Suprapubic skin (tissue), 4 donors: ENCODE results near the gene RPS24. TPM values are rescaled to one million over a fixed set of nuclear protein-coding genes. Genes with fewer than 3 reads are reported as not detected.

Experiments
- DNase-seq, 2 donors: peaks; one replicate each; pipeline ENCODE4 v3.0.0-alpha.2; 2019; ENCODE audit warnings: low spot score in 2 of 2
- H3K27ac ChIP-seq: fragments of 200-600 bp; sonication (generic); one replicate; pipeline ENCODE4 v1.5.1; 2019
- H3K27me3 ChIP-seq: fragments of 200-600 bp; sonication (generic); one replicate; pipeline ENCODE4 v1.5.1; 2019
- H3K36me3 ChIP-seq: fragments of 200-600 bp; sonication (generic); one replicate; pipeline ENCODE4 v1.5.1; 2019
- H3K4me1 ChIP-seq: fragments of 200-600 bp; sonication (generic); one replicate; pipeline ENCODE4 v1.5.1; 2019
- H3K4me3 ChIP-seq: fragments of 200-600 bp; sonication (generic); one replicate; pipeline ENCODE4 v1.5.1; 2019; ENCODE audit warnings: mild to moderate bottlenecking
- H3K9me3 ChIP-seq: fragments of 200-600 bp; sonication (generic); one replicate; pipeline ENCODE4 v1.5.1; 2019
- EP300 ChIP-seq: sonication (generic); formaldehyde crosslinking; IDR thresholded peaks from one replicate; pipeline ENCODE4 v1.6.1; 2017; ENCODE audit warnings: antibody characterized with exemption
- POLR2A ChIP-seq, 2 donors: fragments of 450-650 bp; IDR thresholded peaks; one replicate each; pipeline ENCODE4 v1.6.1; 2017; ENCODE audit warnings: antibody characterized with exemption in 2 of 2, mild to moderate bottlenecking in 2 of 2, moderate library complexity in 2 of 2
- POLR2AphosphoS5 ChIP-seq, 3 donors: sonication (generic); formaldehyde crosslinking; IDR thresholded peaks; one replicate each; pipeline ENCODE4 v1.6.1; 2017; ENCODE audit warnings: antibody characterized with exemption in 3 of 3
- WGBS: methylation state at CpG from one replicate; pipeline ENCODE4 v1.1.5; 2018; 5-methylcytosine and 5-hydroxymethylcytosine counted together
- total RNA-seq, 4 donors: library from RNA; depleted of rRNA; stranded (reverse); fragments of >200 nt; gene quantifications; one replicate each; pipeline ENCODE4 v1.1.0, GENCODE V29; 2016
- TF ChIP-seq, protein P1 (sequence below), 2 donors: fragments of 200-600 bp in 1 of 2; fragments of 450-650 bp in 1 of 2; sonication (generic) in 1 of 2; IDR thresholded peaks; one replicate each; pipeline ENCODE4 v1.5.1; 2016 to 2019; ENCODE audit warnings: antibody characterized with exemption in 2 of 2, mild to moderate bottlenecking in 1 of 2, moderate library complexity in 1 of 2

The RPS24 gene
- total RNA-seq, 4 donors from 2014 or later = 1,912 to 3,227 (median 3,162) TPM

DNA sequence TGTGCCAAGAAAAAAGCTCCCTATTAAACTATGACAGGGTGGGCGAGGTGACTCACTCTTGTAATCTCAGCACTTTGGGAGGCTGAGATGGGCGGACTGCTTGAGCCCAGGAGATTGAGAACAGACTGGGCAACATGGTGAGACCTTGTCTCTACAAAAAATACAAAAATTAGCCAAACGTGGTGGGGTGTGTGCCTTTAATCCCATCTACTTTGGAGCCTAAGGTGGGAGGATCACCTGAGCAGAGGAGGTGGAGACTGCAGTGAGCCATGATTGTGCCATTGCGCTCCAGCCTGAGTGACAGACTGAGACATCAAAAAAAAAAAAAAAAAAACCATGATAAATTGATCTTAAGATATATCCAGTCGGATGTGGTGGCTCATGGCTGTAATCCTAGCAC lies 15.8 kb upstream of the RPS24 start:
- H3K9me3 ChIP-seq = no peaks in the 10 kb centered on the region
- 74% methylated on average over 5 of the region's 5 CpGs for WGBS
- no peak for DNase-seq
- TF ChIP-seq POLR2A (IDR thresholded peaks at IDR 0.05) = no peak
- no peak for TF ChIP-seq EP300
- TF ChIP-seq, protein P1, sequence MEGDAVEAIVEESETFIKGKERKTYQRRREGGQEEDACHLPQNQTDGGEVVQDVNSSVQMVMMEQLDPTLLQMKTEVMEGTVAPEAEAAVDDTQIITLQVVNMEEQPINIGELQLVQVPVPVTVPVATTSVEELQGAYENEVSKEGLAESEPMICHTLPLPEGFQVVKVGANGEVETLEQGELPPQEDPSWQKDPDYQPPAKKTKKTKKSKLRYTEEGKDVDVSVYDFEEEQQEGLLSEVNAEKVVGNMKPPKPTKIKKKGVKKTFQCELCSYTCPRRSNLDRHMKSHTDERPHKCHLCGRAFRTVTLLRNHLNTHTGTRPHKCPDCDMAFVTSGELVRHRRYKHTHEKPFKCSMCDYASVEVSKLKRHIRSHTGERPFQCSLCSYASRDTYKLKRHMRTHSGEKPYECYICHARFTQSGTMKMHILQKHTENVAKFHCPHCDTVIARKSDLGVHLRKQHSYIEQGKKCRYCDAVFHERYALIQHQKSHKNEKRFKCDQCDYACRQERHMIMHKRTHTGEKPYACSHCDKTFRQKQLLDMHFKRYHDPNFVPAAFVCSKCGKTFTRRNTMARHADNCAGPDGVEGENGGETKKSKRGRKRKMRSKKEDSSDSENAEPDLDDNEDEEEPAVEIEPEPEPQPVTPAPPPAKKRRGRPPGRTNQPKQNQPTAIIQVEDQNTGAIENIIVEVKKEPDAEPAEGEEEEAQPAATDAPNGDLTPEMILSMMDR (IDR thresholded peaks at IDR 0.05) = no peak
- H3K27ac ChIP-seq = no peak overlapping the region
- no peaks in the 10 kb centered on the region for H3K4me1 ChIP-seq
- no peak overlapping the region for H3K4me3 ChIP-seq
- peaks cover 99% of the 10 kb centered on the region for H3K36me3 ChIP-seq
- no peaks in the 10 kb centered on the region for H3K27me3 ChIP-seq

DNA sequence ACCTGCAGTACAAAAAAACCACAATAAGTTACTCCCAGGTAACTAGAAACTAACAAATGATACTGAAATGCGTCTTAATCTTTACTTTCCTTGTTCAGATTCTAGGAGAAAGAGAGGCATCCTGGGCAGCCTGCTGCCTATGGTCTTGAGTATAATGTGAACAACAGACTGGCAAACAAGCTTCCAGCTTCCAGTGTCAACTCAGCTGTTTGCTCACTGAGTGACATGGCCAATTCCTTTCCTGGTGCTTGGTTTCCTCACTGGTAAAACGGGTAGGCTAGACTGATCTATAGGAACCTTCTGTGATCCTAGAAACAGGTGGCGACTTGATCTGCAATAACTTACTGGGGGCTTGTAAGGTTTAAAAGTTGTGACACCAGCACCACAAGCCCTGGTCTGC lies 14.4 kb upstream of the RPS24 start:
- Histone ChIP-seq H3K4me1 (no peaks in the 10 kb centered on the region), H3K27ac (no peak overlapping the region), H3K9me3 (no peaks in the 10 kb centered on the region), H3K4me3 (no peak overlapping the region), H3K27me3 (no peaks in the 10 kb centered on the region), H3K36me3 (peaks cover 100% of the 10 kb centered on the region)
- 85% methylated on average over 3 of the region's 3 CpGs for WGBS
- TF ChIP-seq EP300 = no peak
- no peak for DNase-seq

DNA sequence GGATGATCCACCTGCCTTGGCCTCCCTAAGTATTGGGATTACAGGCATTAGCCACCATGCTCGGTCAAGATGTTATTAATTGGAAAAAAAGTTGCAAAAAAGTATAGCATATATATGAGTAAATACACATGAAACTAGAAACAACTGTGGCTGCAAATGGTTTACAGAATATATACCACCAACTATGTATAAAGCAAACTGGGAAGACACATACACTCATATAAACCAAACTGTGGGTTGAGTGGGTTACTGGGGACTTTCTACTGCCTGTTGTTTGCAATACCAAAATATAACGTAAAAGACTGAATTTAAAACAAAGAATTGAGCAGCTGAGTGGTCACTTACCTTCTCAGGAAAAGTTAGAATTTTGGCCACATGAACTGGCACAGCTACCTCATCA lies 12.5 kb upstream of the RPS24 start:
- no peaks in the 10 kb centered on the region for H3K9me3 ChIP-seq
- H3K27ac ChIP-seq = no peak overlapping the region
- no peak for DNase-seq
- H3K4me1 ChIP-seq = no peaks in the 10 kb centered on the region
- H3K27me3 ChIP-seq = no peaks in the 10 kb centered on the region
- TF ChIP-seq EP300 (no peak), POLR2A (IDR thresholded peaks at IDR 0.05) (no peak), POLR2AphosphoS5 (IDR thresholded peaks at IDR 0.05) (no peak)
- TF ChIP-seq, protein P1 (IDR thresholded peaks at IDR 0.05) = no peak
- H3K4me3 ChIP-seq = no peak overlapping the region
- 86% methylated on average over 2 of the region's 2 CpGs for WGBS
- H3K36me3 ChIP-seq = peaks cover 99% of the 10 kb centered on the region

DNA sequence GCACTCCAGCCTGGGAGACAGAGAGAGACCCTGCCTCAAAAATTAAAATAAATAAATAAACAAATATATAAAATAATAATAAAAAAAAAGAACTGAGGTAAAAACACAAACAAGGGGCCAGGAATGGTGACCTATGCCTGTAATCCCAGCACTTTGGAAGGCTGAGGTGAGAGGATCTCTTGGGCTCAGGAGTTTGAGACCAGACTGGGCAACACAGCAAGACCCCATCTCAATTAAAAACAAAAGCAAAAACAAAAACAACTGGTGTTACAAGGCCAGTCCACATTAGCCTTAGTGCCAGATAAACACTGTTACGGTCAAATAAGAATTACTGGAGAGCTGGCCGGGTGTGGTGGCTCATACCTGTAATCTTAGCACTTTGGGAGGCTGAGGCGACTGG lies 9.9 kb upstream of the RPS24 start:
- H3K27ac ChIP-seq = no peak overlapping the region
- H3K27me3 ChIP-seq = no peaks in the 10 kb centered on the region
- WGBS = 96% methylated on average over 3 of the region's 3 CpGs
- no peak overlapping the region for H3K4me3 ChIP-seq
- TF ChIP-seq POLR2AphosphoS5 (IDR thresholded peaks at IDR 0.05) = no peak
- TF ChIP-seq, protein P1 (IDR thresholded peaks at IDR 0.05) = no peak
- no peak for TF ChIP-seq EP300
- no peak for TF ChIP-seq POLR2A (IDR thresholded peaks at IDR 0.05)
- no peak for DNase-seq
- H3K36me3 ChIP-seq = peaks cover 74% of the 10 kb centered on the region
- no peaks in the 10 kb centered on the region for H3K9me3 ChIP-seq
- peaks cover 15% of the 10 kb centered on the region for H3K4me1 ChIP-seq

DNA sequence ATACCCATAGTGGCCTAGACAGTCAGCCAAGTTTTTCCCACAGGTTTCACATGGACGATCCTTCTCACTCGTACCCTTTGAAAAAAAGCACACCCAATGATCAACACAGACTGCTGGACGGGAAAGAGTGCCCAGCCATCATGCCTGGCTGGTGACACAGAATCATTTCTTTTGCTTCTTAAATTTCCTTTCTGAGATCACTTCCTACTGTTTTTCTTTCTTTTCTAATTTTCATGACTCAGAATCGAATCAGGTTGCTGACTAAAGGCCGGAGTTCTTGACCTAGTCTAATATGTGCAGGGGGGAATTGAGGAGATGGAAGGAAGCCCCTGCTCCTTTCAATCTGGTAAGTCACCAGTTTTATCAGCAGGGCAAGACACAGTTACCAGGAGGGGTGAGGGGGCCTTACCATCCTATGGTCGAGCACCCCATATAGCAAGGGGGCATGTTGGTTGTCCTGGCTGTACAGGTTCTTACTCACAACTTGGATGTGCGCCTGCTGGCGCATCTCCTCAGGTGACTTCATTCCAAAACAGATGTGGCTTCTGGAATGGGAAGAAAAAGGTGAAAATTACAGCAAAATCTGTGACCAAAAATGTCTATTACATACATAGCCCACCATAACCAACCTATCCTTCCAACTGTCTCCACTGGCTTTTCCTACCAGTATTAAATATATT lies 7.8 kb upstream of the RPS24 start:
- 90% methylated on average over 8 of the region's 8 CpGs for WGBS
- Histone ChIP-seq H3K27ac (no peak overlapping the region), H3K36me3 (peaks cover 53% of the 10 kb centered on the region)

More for the DNA sequence above, 7.8 kb upstream of the RPS24 start:
- no peaks in the 10 kb centered on the region for H3K27me3 ChIP-seq
- TF ChIP-seq POLR2AphosphoS5 (IDR thresholded peaks at IDR 0.05) (no peak), POLR2A (IDR thresholded peaks at IDR 0.05) (no peak), EP300 (no peak)
- TF ChIP-seq, protein P1 (IDR thresholded peaks at IDR 0.05) = no peak
- DNase-seq = no peak
- H3K4me1 ChIP-seq = peaks cover 23% of the 10 kb centered on the region
- no peaks in the 10 kb centered on the region for H3K9me3 ChIP-seq
- no peak overlapping the region for H3K4me3 ChIP-seq
